Keratinocyte (primary cell): ENCODE results near the gene PRKAR1B. TPM values are rescaled to one million over a fixed set of nuclear protein-coding genes. Genes with fewer than 3 reads are reported as not detected.

Experiments
- DNase-seq: peaks from one replicate; pipeline ENCODE4 v3.0.0-alpha.2; 2011; ENCODE audit warnings: low read depth, missing footprints, low spot score
- FAIRE-seq: peaks from 2 replicates; lab custom pipeline; 2011; peaks lifted over from hg19 to GRCh38; lab: Jason Lieb, UNC
- H2AFZ ChIP-seq: 2 replicates; pipeline ENCODE4 v1.6.0; 2012; ENCODE audit warnings: low read length, control low read depth, inconsistent platforms; ENCODE audit not compliant: control insufficient read depth
- H3K27ac ChIP-seq: 2 replicates; pipeline ENCODE4 v1.5.1; 2011; ENCODE audit warnings: low read length; ENCODE audit not compliant: control insufficient read depth, insufficient read depth
- H3K27me3 ChIP-seq: 3 replicates; pipeline ENCODE4 v1.6.0; 2011; ENCODE audit warnings: low read length; ENCODE audit not compliant: control insufficient read depth, insufficient read depth; ENCODE audit errors: extremely low read depth
- H3K36me3 ChIP-seq, 2 experiments: 2 replicates in 1 of 2; 3 replicates in 1 of 2; pipeline ENCODE4 v1.5.1; 2011; ENCODE audit warnings: low read length in 2 of 2, mild to moderate bottlenecking in 1 of 2; ENCODE audit not compliant: control insufficient read depth in 2 of 2, insufficient read depth in 2 of 2; ENCODE audit errors: extremely low read depth in 1 of 2
- H3K4me1 ChIP-seq: 3 replicates; pipeline ENCODE4 v1.5.1; 2011; ENCODE audit warnings: low read length; ENCODE audit not compliant: control insufficient read depth, insufficient read depth; ENCODE audit errors: extremely low read depth
- H3K4me2 ChIP-seq: 3 replicates; pipeline ENCODE4 v1.6.0; 2011; ENCODE audit warnings: low read depth, low read length; ENCODE audit not compliant: control insufficient read depth, insufficient read depth; ENCODE audit errors: extremely low read depth
- H3K4me3 ChIP-seq, 3 experiments: fragments of 200-600 bp in 1 of 3; sonication (generic) in 1 of 3; 2 replicates in 2 of 3; 3 replicates in 1 of 3; pipeline ENCODE4 v1.5.1; 2011 to 2016; ENCODE audit warnings: low read length in 3 of 3, mild to moderate bottlenecking in 3 of 3, control low read depth in 2 of 3, inconsistent platforms in 1 of 3, low read depth in 1 of 3, mixed read lengths in 1 of 3, mixed run types in 1 of 3, moderate library complexity in 1 of 3; ENCODE audit not compliant: control insufficient read depth in 2 of 3, insufficient read depth in 2 of 3; ENCODE audit errors: extremely low read depth in 1 of 3
- H3K79me2 ChIP-seq: 2 replicates; pipeline ENCODE4 v1.6.0; 2012; ENCODE audit warnings: low read length; ENCODE audit not compliant: control insufficient read depth, insufficient read depth
- H3K9ac ChIP-seq: 3 replicates; pipeline ENCODE4 v1.6.0; 2011; ENCODE audit warnings: low read length; ENCODE audit not compliant: control insufficient read depth, insufficient read depth; ENCODE audit errors: extremely low read depth
- H3K9me1 ChIP-seq: 3 replicates; pipeline ENCODE4 v1.6.0; 2011; ENCODE audit warnings: low read length; ENCODE audit not compliant: control insufficient read depth, insufficient read depth; ENCODE audit errors: extremely low read depth
- H3K9me3 ChIP-seq: 2 replicates; pipeline ENCODE4 v1.5.1; 2012; ENCODE audit warnings: low read depth, low read length; ENCODE audit not compliant: control insufficient read depth
- H4K20me1 ChIP-seq: 3 replicates; pipeline ENCODE4 v1.6.0; 2011; ENCODE audit warnings: low read length; ENCODE audit not compliant: control insufficient read depth, insufficient read depth; ENCODE audit errors: extremely low read depth
- CTCF ChIP-seq, 3 experiments: IDR thresholded peaks in 1 of 3; conservative IDR thresholded peaks in 1 of 3; optimal IDR thresholded peaks in 1 of 3; 2 replicates in 2 of 3; 3 replicates in 1 of 3; pipeline versions ENCODE3 to v1.5.1; 2011; ENCODE audit warnings: low read length in 3 of 3, mild to moderate bottlenecking in 3 of 3, moderate library complexity in 2 of 3, control low read depth in 1 of 3, inconsistent platforms in 1 of 3; ENCODE audit not compliant: insufficient read depth in 2 of 3; ENCODE audit errors: extremely low read depth in 1 of 3
- EZH2 ChIP-seq: IDR thresholded peaks from one replicate; pipeline ENCODE4 v1.6.1; 2012; ENCODE audit warnings: inconsistent platforms, mild to moderate bottlenecking, low read length, moderate library complexity
- dilution Hi-C: fragments of 300-500 bp; cut with MboI; formaldehyde crosslinking; loops from one replicate; pipeline ENCODE4 v1.7.0; 2020; ENCODE audit warnings: low sequenced_read_pairs; ENCODE audit not compliant: extremely low pct_ligation_motif_present
- polyA plus RNA-seq, 5 experiments: library from polyadenylated mRNA; depleted of rRNA in 3 of 5; stranded (reverse) in 3 of 5; stranded (forward) in 1 of 5; unstranded in 1 of 5; fragments of >200 nt; gene quantifications; 1 replicate in 1 of 5; 2 replicates in 3 of 5; 3 replicates in 1 of 5; pipeline versions ENCODE4 v1.2.1 to v1.2.3, GENCODE V29; 2011 to 2012; ENCODE audit warnings: missing spikeins in 2 of 5, low read depth in 1 of 5, low replicate concordance in 1 of 5

The PRKAR1B gene
- polyA plus RNA-seq, 1 donor (not counting 4 experiments of a cell fraction or from before 2014, with no cell fraction given): 10.8 TPM

GRCh38 chr7:761631-762030, 34.5 kb upstream of the PRKAR1B start:
- DNase-seq: no peak
- H3K27ac ChIP-seq: no peak overlapping the region
- no peaks in the 10 kb centered on the region for H3K9me3 ChIP-seq
- no peak overlapping the region for H3K4me3 ChIP-seq
- no peaks in the 10 kb centered on the region for H3K27me3 ChIP-seq
- H3K36me3 ChIP-seq: peaks cover 33 to 35% of the 10 kb centered on the region in 2 experiments
- no peak overlapping the region for H3K9ac ChIP-seq
- no peaks in the 10 kb centered on the region for H4K20me1 ChIP-seq
- FAIRE-seq: no peak
- no peaks in the 10 kb centered on the region for H3K4me1 ChIP-seq
- no peak overlapping the region for H2AFZ ChIP-seq
- H3K4me2 ChIP-seq: no peak overlapping the region
- TF ChIP-seq EZH2 (no peak), CTCF (optimal IDR thresholded peaks at IDR 0.05 in 1 of 3, IDR thresholded peaks at IDR 0.05 in 1 of 3, conservative IDR thresholded peaks at IDR 0.05 in 1 of 3; ENCODE audit: extremely low read depth in 1 of 3, insufficient read depth in 2 of 3, low read length in 3 of 3) (no peak)
- dilution Hi-C loops: no loop called here
- no peaks in the 10 kb centered on the region for H3K9me1 ChIP-seq
- no peaks in the 10 kb centered on the region for H3K79me2 ChIP-seq

- DNase-seq (no peak), FAIRE-seq (no peak)
- Histone ChIP-seq H2AFZ (no peak overlapping the region), H3K9me1 (no peaks in the 10 kb centered on the region), H3K4me3 (no peak overlapping the region), H3K36me3 (peaks cover 34 to 37% of the 10 kb centered on the region in 2 experiments), H3K9ac (no peak overlapping the region), H4K20me1 (no peaks in the 10 kb centered on the region), H3K79me2 (no peaks in the 10 kb centered on the region), H3K27me3 (no peaks in the 10 kb centered on the region), H3K9me3 (no peaks in the 10 kb centered on the region), H3K4me1 (no peaks in the 10 kb centered on the region), H3K4me2 (no peak overlapping the region), H3K27ac (no peak overlapping the region)
- dilution Hi-C loops: no loop called here
- no peak for TF ChIP-seq EZH2
Measured at GRCh38 chr7:761101-761500, 34.0 kb upstream of the PRKAR1B start.

GRCh38 chr7:760006-760405, 32.9 kb upstream of the PRKAR1B start:
- Histone ChIP-seq H2AFZ (no peak overlapping the region), H3K36me3 (peaks cover 28 to 31% of the 10 kb centered on the region in 2 experiments), H3K9ac (no peak overlapping the region), H3K4me3 (no peak overlapping the region), H3K27ac (no peak overlapping the region), H3K79me2 (no peaks in the 10 kb centered on the region), H4K20me1 (no peaks in the 10 kb centered on the region), H3K9me1 (no peaks in the 10 kb centered on the region), H3K4me1 (no peaks in the 10 kb centered on the region), H3K4me2 (no peak overlapping the region), H3K27me3 (no peaks in the 10 kb centered on the region), H3K9me3 (no peaks in the 10 kb centered on the region)
- TF ChIP-seq CTCF (optimal IDR thresholded peaks at IDR 0.05 in 1 of 3, IDR thresholded peaks at IDR 0.05 in 1 of 3, conservative IDR thresholded peaks at IDR 0.05 in 1 of 3; ENCODE audit: extremely low read depth in 1 of 3, insufficient read depth in 2 of 3, low read length in 3 of 3) (no peak), EZH2 (no peak)
- FAIRE-seq (no peak), DNase-seq (no peak)
- dilution Hi-C loops: no loop called here
